ENCODE data around the gene RAB11A.

Gene RAB11A

GRCh38 chr15:65832549-65833364 is 36.5 kb upstream of the RAB11A start:
- no peaks in the 10 kb centered on the region for H3K36me3 ChIP-seq (ENCODE audit: control insufficient read depth in 5 of 5, insufficient read depth in 5 of 5, low read length in 5 of 5)
- peak overlapping the region; percentile 99 for H3K27ac ChIP-seq (ENCODE audit: low read depth, low read length)
- no peaks in the 10 kb centered on the region for H3K9me3 ChIP-seq (ENCODE audit: control insufficient read depth in 5 of 5, low read length in 5 of 5)
- peak overlapping the region in 4 of 5 donors; percentile 71 to 93 (median 74) for H3K9ac ChIP-seq (ENCODE audit: low read length in 5 of 5)
- peaks cover 0 to 4% (median 0%) of the 10 kb centered on the region in 5 donors for H3K27me3 ChIP-seq (ENCODE audit: control insufficient read depth in 5 of 5, insufficient read depth in 4 of 5, low read length in 5 of 5)
- peak overlapping the region; percentile 29 to 62 (median 46) for H3K4me3 ChIP-seq (ENCODE audit: low read depth in 1 of 5, low read length in 5 of 5)
- peaks cover 16 to 39% (median 30%) of the 10 kb centered on the region in 5 donors for H3K4me1 ChIP-seq (ENCODE audit: control insufficient read depth in 5 of 5, insufficient read depth in 5 of 5, low read length in 5 of 5)

- H3K9ac ChIP-seq (ENCODE audit: low read length in 5 of 5) = peak overlapping the region in 4 of 5 donors; percentile 71 to 93 (median 74)
- H3K36me3 ChIP-seq (ENCODE audit: control insufficient read depth in 5 of 5, insufficient read depth in 5 of 5, low read length in 5 of 5) = no peaks in the 10 kb centered on the region
- peak overlapping the region; percentile 99 for H3K27ac ChIP-seq (ENCODE audit: low read depth, low read length)
- H3K27me3 ChIP-seq (ENCODE audit: control insufficient read depth in 5 of 5, insufficient read depth in 4 of 5, low read length in 5 of 5) = peaks cover 0 to 4% (median 0%) of the 10 kb centered on the region in 5 donors
- peaks cover 16 to 39% (median 30%) of the 10 kb centered on the region in 5 donors for H3K4me1 ChIP-seq (ENCODE audit: control insufficient read depth in 5 of 5, insufficient read depth in 5 of 5, low read length in 5 of 5)
- H3K9me3 ChIP-seq (ENCODE audit: control insufficient read depth in 5 of 5, low read length in 5 of 5) = no peaks in the 10 kb centered on the region
- peak overlapping the region in 4 of 5 donors; percentile 20 to 62 (median 52) for H3K4me3 ChIP-seq (ENCODE audit: low read depth in 1 of 5, low read length in 5 of 5)
Observed at GRCh38 chr15:65833501-65834205, 35.6 kb upstream of the RAB11A start.

GRCh38 chr15:65834603-65835282 is 34.5 kb upstream of the RAB11A start:
- Histone ChIP-seq H3K36me3 (ENCODE audit: control insufficient read depth in 5 of 5, insufficient read depth in 5 of 5, low read length in 5 of 5) (no peaks in the 10 kb centered on the region), H3K9me3 (ENCODE audit: control insufficient read depth in 5 of 5, low read length in 5 of 5) (no peaks in the 10 kb centered on the region), H3K4me1 (ENCODE audit: control insufficient read depth in 5 of 5, insufficient read depth in 5 of 5, low read length in 5 of 5) (peaks cover 16 to 39% (median 30%) of the 10 kb centered on the region in 5 donors), H3K9ac (ENCODE audit: low read length in 5 of 5) (no peak overlapping the region), H3K27ac (ENCODE audit: low read depth, low read length) (no peak overlapping the region), H3K4me3 (ENCODE audit: low read depth in 1 of 5, low read length in 5 of 5) (no peak overlapping the region), H3K27me3 (ENCODE audit: control insufficient read depth in 5 of 5, insufficient read depth in 4 of 5, low read length in 5 of 5) (peaks cover 0 to 4% (median 0%) of the 10 kb centered on the region in 5 donors)

GRCh38 chr15:65835447-65835846 is 33.8 kb upstream of the RAB11A start:
- Histone ChIP-seq H3K4me1 (ENCODE audit: control insufficient read depth in 5 of 5, insufficient read depth in 5 of 5, low read length in 5 of 5) (peaks cover 16 to 36% (median 30%) of the 10 kb centered on the region in 5 donors), H3K9me3 (ENCODE audit: control insufficient read depth in 5 of 5, low read length in 5 of 5) (no peaks in the 10 kb centered on the region)

GRCh38 chr15:65836665-65837064 is 32.6 kb upstream of the RAB11A start:
- no peaks in the 10 kb centered on the region for H3K9me3 ChIP-seq (ENCODE audit: control insufficient read depth in 5 of 5, low read length in 5 of 5)
- H3K4me3 ChIP-seq (ENCODE audit: low read depth in 1 of 5, low read length in 5 of 5) = no peak overlapping the region
- H3K9ac ChIP-seq (ENCODE audit: low read length in 5 of 5) = no peak overlapping the region
- peaks cover 0 to 4% (median 0%) of the 10 kb centered on the region in 5 donors for H3K27me3 ChIP-seq (ENCODE audit: control insufficient read depth in 5 of 5, insufficient read depth in 4 of 5, low read length in 5 of 5)
- H3K36me3 ChIP-seq (ENCODE audit: control insufficient read depth in 5 of 5, insufficient read depth in 5 of 5, low read length in 5 of 5) = no peaks in the 10 kb centered on the region
- no peak overlapping the region for H3K27ac ChIP-seq (ENCODE audit: low read depth, low read length)
- peaks cover 16 to 36% (median 34%) of the 10 kb centered on the region in 5 donors for H3K4me1 ChIP-seq (ENCODE audit: control insufficient read depth in 5 of 5, insufficient read depth in 5 of 5, low read length in 5 of 5)

More at GRCh38 chr15:65835447-65835846, 33.8 kb upstream of the RAB11A start:
- no peaks in the 10 kb centered on the region for H3K36me3 ChIP-seq (ENCODE audit: control insufficient read depth in 5 of 5, insufficient read depth in 5 of 5, low read length in 5 of 5)
- no peak overlapping the region for H3K9ac ChIP-seq (ENCODE audit: low read length in 5 of 5)
- H3K27me3 ChIP-seq (ENCODE audit: control insufficient read depth in 5 of 5, insufficient read depth in 4 of 5, low read length in 5 of 5) = peaks cover 0 to 4% (median 0%) of the 10 kb centered on the region in 5 donors
- no peak overlapping the region for H3K4me3 ChIP-seq (ENCODE audit: low read depth in 1 of 5, low read length in 5 of 5)
- H3K27ac ChIP-seq (ENCODE audit: low read depth, low read length) = no peak overlapping the region

GRCh38 chr15:65837301-65838294 is 31.7 kb upstream of the RAB11A start:
- no peak overlapping the region for H3K27ac ChIP-seq (ENCODE audit: low read depth, low read length)

GRCh38 chr15:65839354-65839901 is 29.9 kb upstream of the RAB11A start:
- no peak overlapping the region for H3K4me3 ChIP-seq (ENCODE audit: low read depth in 1 of 5, low read length in 5 of 5)
- H3K27me3 ChIP-seq (ENCODE audit: control insufficient read depth in 5 of 5, insufficient read depth in 4 of 5, low read length in 5 of 5) = no peaks in the 10 kb centered on the region
- H3K36me3 ChIP-seq (ENCODE audit: control insufficient read depth in 5 of 5, insufficient read depth in 5 of 5, low read length in 5 of 5) = no peaks in the 10 kb centered on the region
- no peaks in the 10 kb centered on the region for H3K9me3 ChIP-seq (ENCODE audit: control insufficient read depth in 5 of 5, low read length in 5 of 5)
- H3K4me1 ChIP-seq (ENCODE audit: control insufficient read depth in 5 of 5, insufficient read depth in 5 of 5, low read length in 5 of 5) = peaks cover 0 to 15% (median 13%) of the 10 kb centered on the region in 5 donors
- H3K9ac ChIP-seq (ENCODE audit: low read length in 5 of 5) = no peak overlapping the region
- H3K27ac ChIP-seq (ENCODE audit: low read depth, low read length) = no peak overlapping the region

More at GRCh38 chr15:65837301-65838294, 31.7 kb upstream of the RAB11A start:
- peaks cover 14 to 31% (median 29%) of the 10 kb centered on the region in 5 donors for H3K4me1 ChIP-seq (ENCODE audit: control insufficient read depth in 5 of 5, insufficient read depth in 5 of 5, low read length in 5 of 5)
- H3K36me3 ChIP-seq (ENCODE audit: control insufficient read depth in 5 of 5, insufficient read depth in 5 of 5, low read length in 5 of 5) = no peaks in the 10 kb centered on the region
- no peak overlapping the region for H3K9ac ChIP-seq (ENCODE audit: low read length in 5 of 5)
- H3K27me3 ChIP-seq (ENCODE audit: control insufficient read depth in 5 of 5, insufficient read depth in 4 of 5, low read length in 5 of 5) = peaks cover 0 to 3% (median 0%) of the 10 kb centered on the region in 5 donors
- no peaks in the 10 kb centered on the region for H3K9me3 ChIP-seq (ENCODE audit: control insufficient read depth in 5 of 5, low read length in 5 of 5)
- H3K4me3 ChIP-seq (ENCODE audit: low read depth in 1 of 5, low read length in 5 of 5) = no peak overlapping the region

- Histone ChIP-seq H3K9ac (ENCODE audit: low read length in 5 of 5) (no peak overlapping the region), H3K4me1 (ENCODE audit: control insufficient read depth in 5 of 5, insufficient read depth in 5 of 5, low read length in 5 of 5) (peaks cover 0 to 13% (median 10%) of the 10 kb centered on the region in 5 donors), H3K27ac (ENCODE audit: low read depth, low read length) (no peak overlapping the region), H3K27me3 (ENCODE audit: control insufficient read depth in 5 of 5, insufficient read depth in 4 of 5, low read length in 5 of 5) (no peaks in the 10 kb centered on the region), H3K4me3 (ENCODE audit: low read depth in 1 of 5, low read length in 5 of 5) (no peak overlapping the region), H3K36me3 (ENCODE audit: control insufficient read depth in 5 of 5, insufficient read depth in 5 of 5, low read length in 5 of 5) (no peaks in the 10 kb centered on the region), H3K9me3 (ENCODE audit: control insufficient read depth in 5 of 5, low read length in 5 of 5) (no peaks in the 10 kb centered on the region)
Observed at GRCh38 chr15:65839985-65840384, 29.3 kb upstream of the RAB11A start.

Measured in subcutaneous abdominal adipose tissue (tissue), 5 donors.